Right kidney (tissue), 9 donors: Measurements from ENCODE around the gene UAP1L1.
"Not testable (repeated sequence)": the region's sequence is repeated elsewhere in the genome, so short reads cannot be mapped to it uniquely, and the experiment has no call there.

Experiments
- DNase-seq: peaks from one replicate; pipeline ENCODE4 v3.0.0-alpha.2; 2016
- long read RNA-seq, 8 donors: transcript quantifications; one replicate each; lab custom pipeline, GENCODE V29; 2026

UAP1L1 gene, protein sequence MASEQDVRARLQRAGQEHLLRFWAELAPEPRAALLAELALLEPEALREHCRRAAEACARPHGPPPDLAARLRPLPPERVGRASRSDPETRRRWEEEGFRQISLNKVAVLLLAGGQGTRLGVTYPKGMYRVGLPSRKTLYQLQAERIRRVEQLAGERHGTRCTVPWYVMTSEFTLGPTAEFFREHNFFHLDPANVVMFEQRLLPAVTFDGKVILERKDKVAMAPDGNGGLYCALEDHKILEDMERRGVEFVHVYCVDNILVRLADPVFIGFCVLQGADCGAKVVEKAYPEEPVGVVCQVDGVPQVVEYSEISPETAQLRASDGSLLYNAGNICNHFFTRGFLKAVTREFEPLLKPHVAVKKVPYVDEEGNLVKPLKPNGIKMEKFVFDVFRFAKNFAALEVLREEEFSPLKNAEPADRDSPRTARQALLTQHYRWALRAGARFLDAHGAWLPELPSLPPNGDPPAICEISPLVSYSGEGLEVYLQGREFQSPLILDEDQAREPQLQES
- long read RNA-seq, donor 1, partial matches to known transcripts: 0 of 1 reads
- long read RNA-seq, donor 1, other reads (novel, unspliced or antisense): 0 of 1 reads
- long read RNA-seq, donor 2: 0 reads
- long read RNA-seq, donor 3: 0 reads
- long read RNA-seq, donor 4: 0 reads
- long read RNA-seq, donor 5, partial matches to known transcripts: 0 of 1 reads
- long read RNA-seq, donor 5, other reads (novel, unspliced or antisense): 0 of 1 reads
- long read RNA-seq, donor 6: 0 reads
- long read RNA-seq, donor 7: 0 reads
- long read RNA-seq, donor 8: 0 reads

DNA sequence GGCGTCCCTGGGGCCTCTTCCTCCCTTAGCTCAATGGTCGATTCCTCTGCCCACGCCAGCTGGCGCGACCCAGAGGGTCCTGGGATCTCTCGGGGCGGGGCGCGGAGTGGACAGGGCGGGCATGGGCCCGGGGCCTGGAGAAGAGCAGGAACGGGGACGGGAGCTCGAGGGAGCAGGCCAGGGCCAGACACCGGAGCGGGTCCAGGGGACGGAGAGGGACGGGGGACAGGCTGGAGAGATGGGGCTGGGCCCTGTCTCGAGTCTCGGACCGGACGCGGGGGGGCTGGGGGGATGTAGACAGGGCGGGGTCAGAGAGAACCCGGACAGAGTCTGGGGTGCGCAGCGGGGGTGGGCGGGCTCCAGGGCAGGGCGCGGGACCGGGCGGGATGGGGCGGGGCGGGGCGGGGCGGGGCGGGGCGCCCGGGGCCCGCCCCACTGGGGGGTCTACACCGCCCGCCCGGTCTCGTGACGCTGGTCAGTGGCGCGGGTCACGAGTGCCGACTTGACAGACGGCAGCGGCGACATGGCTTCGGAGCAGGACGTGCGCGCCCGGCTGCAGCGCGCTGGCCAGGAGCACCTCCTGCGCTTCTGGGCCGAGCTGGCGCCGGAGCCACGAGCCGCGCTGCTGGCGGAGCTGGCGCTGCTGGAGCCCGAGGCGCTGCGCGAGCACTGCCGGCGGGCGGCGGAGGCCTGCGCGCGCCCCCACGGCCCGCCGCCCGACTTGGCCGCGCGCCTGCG, at the start of gene UAP1L1:
Gene UAP1L1 (plus strand): TSS at position 508 of the 738 bp plus-strand sequence. CDS start 16 bp downstream, at position 524.
- no peak for DNase-seq

DNA sequence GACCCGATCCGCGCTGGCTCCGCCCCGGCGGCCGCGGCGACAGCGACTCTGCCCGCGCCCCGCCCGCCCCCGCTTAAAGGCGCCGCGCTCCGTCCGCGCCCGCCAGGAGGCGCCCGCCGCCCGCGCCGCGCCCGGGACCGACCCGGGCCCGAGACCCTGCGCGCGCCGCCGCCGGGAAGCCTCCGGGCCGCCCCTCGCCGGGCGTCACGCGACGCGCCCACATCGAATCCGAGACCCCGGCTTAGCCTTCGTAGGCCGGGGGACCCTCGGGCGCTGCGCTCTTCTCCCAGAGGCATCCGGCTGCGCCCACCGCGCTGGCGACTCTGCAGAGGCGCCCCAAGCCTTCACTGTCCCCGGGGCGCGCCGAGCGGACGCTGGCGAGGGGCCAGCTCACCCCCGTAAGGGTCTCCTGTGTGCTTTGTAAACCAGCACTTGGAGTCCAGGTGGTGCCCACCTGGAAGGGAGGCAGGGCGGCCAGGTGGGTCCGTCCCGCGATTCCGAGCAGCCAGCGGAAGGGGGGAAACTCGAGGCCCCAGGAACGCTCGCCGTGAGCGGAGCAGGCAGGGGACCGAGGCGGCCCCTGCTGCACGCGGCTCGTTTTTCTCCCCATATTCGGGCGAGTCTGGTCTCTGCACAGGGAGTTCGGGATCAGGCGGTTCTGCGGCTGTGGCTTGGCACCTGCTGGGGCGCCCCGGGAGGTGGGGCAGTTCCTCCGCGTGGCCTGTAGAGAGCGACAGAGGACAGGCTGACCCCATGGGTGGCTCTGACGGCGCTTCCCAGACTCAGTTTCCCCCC, 48.9 kb upstream of the UAP1L1 start:
- peak; percentile 84 for DNase-seq

DNA sequence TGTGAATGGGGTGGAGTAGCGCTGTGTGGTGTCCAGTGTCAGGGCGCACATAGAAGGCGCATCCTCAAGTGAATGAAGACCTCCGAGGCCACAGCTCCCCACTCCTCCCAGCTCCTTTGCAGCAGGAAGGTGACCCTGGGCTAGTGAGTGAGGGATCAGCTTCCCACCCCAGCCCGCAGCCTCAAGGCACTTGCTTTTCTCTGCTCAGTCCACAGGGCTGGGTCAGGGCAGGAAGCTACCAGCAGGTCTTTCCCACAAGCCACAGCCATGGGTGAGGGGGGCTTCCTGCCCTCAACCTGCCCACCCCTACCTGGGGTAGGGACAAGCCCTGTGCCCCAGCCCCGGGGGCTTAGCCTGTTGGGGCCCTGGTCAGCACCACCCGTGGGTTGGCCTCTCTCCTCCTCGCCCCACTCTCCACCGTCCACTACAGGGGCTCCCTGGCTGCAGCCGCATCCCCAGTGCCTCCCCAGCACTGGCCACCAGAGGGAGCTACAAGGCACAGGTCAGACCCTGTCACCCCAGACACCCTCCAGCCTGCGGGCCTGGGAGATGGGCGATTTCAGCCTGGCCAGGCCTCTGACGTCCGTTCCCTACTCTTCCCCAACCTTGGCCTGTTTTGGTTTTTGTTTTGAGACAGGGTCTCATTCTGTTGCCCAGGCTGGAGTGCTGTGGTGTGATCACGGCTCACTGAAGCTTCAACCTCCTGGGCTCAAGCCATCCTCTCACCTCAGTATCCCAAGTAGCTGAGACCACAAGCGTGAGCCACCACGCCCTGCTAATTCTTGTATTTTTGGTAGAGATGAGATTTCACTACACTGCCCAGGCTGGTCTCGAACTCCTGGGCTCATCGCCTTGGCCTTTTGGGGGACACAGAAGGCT, 48.0 kb upstream of the UAP1L1 start:
- peak; percentile 76 for DNase-seq

DNA sequence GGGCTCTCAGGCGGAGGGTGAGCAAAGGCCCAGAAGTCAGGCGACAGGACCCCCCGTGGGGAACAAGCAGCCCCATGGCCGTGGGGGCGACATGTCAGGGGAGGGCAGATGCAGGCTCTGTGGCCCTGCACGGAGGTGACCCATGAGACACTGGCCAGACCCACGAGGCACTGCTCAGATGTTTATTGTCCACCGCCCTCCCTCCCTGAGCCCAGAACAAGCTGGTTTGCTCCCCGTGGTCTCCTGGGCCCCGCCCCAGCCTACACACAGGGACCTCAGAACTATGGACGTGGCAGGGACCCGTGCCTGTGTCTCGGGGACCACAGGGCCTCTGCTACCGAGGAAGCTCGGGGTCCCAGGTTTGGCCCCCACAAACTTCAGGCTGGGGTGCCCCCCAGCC, 47.3 kb upstream of the UAP1L1 start:
- no peak for DNase-seq

DNA sequence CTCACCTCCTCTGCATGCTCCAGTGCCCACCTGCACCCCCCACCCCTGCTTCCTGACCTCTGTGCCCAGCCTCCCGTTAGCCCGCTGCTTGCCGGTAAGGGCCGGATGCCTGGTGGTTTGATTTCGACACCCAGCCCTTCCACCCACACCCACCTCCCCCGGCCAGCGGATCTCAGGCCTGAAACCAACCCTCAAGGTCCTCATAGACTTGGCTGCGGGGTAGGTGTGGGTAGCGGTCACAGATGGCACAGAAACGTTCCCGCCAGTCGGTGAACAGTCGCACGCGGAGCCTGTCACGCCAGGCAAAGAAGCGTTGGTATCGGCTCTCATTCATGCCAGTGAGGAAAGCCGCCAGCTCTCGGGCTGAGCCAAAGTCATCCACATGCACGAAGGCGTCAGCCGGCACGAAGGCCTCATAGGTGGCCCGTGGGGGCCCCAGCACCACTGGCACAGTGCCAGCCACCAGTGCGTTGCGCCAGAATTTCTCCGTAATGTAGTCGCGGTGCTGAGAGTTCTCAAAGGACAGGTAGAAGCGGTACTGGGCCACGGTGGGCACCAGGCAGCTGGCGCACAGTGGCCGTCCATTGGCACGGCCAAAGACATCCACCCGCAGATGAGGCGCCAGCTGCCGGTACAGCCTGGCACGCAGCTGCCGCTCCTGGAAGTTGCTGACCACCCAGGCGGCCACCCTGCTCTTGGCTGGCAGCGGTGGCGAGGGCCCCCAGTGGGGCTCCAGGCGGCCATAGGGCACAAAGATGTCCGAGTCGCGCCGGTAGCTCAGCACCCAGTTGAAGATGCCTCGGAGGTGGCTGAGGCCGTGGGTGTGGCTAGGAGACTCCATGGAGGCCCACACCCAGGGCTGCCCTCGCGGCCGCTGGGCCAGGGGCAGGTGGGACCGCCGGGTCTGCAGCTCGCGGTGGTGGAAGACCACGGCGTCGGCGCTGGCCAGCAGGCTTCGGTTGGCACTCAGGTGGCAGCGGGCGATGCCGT, 46.5 kb upstream of the UAP1L1 start:
- no peak for DNase-seq

DNA sequence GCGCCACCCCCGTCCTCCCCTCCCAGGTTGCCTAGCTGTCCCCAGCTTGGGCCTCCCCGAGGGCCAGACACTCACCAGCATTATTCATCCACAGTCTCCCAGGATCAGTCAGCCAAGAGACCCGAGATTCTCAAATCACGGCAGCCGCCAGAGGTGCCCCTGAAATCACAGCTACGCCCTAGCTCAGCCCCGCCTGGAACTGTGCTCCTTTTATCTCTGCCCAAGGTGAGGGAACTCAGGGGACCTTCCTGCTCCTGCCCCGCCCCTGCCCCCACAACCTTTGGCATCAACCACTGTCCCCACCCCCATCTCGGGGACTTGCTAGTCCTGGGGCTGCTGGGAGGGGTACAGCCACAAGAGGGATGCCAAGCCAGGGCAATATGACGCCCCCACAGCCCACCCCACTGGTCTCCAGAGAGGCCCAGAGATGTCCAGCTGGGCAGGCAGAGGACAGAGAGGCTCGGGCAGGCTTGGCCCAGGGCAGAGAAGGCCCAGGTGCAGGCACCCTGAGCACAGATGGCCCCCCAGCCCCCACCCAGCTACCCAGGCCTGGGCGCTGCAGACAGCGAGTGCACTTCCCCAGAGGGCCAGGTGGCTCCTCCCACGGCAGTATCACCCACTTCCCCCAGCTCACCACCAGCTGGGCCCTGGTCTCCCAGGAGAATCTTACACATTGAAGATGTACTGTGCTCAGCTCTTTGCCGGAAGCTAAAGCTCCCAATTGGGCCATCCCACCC, 45.2 kb upstream of the UAP1L1 start, which contains the start of gene FUT7:
Gene FUT7 (minus strand): TSS at position 185 of the 737 bp plus-strand sequence. CDS start 97 bp downstream, at position 88.
- no peak for DNase-seq

DNA sequence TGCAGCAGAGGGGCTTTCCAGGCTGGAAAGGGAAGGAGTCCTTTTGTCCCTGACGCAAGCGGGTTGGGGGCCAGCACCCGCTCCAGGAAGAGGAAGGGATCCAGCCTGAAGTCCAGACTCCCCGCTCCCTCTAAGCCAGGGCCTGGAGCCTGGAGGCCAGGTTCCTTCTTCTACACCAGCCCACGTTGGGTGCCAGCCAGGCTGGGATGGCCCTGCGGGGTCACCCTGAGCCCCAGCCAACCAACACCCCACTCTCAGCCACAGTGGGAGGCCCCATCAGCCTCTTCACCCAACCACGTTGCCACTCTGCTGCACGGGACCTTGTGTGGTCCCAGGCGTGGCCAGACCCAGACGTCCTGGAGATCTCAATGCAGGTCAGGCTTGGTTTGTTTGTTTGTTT, 44.5 kb upstream of the UAP1L1 start:
- DNase-seq: no peak

DNA sequence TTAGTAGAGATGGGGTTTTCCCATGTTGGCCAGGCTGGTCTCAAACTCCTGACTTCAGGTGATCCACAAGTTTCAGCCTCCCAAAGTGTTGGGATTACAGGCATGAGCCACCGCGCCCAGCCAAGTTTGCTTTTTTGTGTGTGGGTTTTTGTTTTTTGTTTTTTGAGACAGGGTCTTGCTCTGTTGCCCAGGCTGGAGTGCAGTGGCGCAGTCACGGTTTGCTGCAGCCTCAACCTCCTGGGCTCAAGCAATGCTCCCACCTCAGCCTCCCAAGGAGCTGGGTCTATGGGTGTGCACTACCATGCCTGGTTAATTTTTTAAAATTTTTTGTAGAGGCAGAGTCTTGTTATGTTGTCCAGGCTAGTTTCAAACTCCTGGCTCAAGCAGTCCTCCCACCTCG, 43.8 kb upstream of the UAP1L1 start:
- not testable (repeated sequence) for DNase-seq

DNA sequence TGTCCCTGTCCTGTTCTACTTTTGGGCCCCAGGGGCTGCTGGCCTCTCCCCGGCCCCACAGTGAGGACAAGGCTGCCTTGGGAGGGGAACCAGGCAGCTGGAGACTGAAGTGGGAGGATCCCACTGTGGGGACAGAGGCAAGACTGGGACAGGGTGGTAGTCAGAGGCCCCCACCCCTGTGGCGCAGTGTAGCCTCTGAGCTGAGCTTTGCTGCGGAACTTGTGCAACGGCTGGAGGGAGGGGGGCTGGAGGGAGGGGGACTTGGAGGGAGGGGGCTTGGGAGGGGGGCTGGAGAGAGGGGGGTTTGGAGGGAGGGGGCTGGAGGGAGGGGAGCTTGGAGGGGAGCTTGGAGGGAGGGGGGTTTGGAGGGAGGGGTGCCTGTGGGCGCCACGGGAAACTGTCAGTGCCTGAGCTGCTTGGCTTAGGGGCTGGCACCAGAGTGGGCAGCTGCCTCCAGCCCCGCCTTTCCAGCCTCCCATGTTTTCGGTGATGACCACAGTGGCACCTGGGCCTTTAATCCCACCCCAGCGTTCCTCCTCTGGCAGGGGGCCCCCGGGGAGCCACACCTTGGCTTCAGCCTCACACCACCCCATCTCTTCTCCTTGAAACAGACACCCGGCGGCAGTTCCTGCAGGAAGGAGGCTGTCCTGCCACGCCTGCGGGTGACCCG, 43.1 kb upstream of the UAP1L1 start:
- DNase-seq: no peak

DNA sequence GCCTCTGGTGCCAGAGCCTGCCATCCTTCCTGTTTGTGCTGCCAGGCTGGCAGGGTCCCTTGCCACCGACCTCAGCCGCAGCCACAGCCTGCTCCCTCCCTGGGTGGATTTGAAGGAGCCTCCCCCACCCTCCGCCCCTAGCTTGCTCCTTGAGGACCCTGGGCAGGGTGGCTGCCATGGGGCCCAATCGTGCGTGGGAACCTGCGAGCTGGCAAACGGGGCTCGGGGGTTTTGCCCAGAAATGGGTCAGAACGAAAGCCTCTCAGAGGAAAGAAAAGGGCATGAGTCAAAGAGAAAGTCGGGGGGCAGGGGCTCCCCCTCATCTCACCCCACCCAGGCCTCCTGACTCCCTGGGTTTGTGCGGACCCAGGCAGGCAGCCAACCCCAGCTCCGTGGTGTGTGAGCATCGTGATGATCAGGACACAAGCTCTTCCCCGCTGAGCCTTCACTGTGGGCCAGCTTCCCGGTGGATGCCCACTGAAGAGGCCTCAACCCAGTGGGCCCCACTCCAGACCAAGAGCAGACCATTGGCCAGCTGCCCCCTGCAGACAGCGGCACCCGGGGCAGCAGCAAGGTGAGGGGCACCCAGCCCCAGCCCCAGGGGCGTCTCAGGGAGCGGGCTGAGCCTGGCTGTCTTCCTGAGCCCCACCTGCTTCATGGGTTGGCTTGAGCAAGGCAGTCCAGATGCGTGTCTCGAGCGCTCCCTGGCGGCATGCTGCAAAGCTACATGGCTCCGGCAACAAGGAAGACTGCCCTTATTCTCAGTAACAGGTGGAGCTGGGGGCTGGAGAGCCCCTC, 42.4 kb upstream of the UAP1L1 start:
- peak; percentile 70 for DNase-seq

DNA sequence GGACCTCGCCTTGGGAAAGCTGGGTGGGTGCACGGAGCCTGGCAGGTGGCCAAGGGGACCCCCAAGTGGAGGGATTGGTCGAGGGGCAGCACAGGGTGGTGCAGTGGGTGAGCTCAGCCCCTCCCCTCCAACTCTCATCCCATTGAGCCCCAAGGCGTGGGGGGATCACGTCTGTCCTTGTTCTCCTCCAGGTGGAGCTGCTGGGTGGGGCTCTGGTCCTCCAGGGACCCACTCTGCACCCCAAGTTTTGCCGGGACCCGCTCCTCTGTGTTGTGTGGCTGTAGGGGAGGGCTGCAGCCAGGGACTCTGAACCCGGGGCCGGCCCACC, 41.8 kb upstream of the UAP1L1 start:
- DNase-seq: no peak

DNA sequence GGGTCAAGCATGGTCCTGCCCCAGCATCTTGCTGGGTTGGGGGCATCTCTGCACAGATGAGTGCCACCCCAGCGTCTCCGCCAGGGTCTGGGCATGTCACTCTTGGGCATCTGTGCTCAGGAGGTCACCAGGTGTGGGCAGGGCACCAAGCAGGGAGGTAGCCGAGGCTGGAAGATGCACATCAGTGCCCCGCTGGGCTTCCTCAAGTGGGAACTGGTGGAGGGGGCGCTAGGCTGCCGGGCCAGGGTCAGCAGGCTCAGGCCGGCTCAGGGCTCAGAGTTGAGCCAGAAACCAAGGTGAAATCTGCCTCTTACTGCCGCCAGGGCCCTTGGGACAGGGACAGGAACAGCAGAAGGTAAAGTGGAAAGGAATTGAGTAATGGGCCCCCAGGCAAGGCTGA, 41.4 kb upstream of the UAP1L1 start:
- DNase-seq: no peak

DNA sequence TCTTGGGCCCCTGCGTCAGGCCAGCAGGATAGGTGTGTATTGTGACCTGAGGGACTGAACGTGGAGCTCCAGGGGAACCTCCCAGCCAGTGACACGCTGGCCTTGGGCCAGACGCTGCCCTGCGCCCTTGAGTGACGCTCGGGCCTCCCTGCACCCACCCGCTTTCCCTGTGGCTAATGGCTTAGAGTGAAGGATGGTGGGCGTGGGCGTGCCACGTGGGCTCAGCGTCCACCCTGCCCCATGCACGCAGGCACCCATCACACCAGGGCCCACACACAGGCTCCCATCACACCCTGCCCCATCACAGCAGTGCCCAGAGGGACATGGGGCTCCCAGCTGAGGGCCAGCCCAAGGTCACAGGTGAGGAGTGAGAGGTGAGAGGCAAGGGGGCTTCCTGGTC, 40.3 kb upstream of the UAP1L1 start:
- DNase-seq: no peak

DNA sequence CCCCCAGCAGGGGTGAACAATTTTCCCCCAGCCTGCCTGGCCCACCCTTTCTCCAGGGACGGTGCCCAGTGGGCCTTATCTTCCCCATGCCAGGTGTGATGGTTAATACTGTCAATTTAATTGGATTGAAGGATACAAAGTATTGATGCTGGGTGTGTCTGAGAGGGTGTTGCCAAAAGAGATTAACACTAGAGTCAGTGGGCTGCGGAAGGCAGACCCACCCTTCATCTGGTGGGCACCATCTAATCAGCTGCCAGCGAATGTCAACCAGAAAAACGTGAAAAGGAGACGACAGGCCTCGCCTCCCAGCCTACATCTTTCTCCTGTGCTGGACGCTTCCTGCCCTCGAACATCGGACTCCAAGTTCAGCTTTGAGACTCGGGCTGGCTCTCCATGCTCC, 39.8 kb upstream of the UAP1L1 start:
- DNase-seq: no peak

DNA sequence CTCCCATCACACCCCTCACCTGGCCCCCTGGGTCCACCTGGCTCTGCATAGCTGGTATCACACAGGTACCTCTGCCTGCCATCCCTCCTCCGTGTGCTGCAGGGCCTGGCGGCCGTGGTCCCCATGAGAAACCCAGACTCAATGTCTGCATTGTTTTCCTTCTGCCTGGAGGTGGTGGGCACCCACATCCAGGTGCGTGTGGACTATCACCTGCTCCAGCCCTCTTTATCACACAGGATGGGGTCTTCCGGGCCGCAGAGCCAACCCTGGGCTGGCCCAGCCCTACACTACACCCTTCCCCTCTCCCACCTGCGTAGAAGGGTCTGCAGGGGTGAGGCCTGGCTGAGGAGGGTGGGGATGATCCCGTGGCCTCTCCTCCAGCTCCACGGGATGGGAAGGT, 38.4 kb upstream of the UAP1L1 start:
- no peak for DNase-seq

DNA sequence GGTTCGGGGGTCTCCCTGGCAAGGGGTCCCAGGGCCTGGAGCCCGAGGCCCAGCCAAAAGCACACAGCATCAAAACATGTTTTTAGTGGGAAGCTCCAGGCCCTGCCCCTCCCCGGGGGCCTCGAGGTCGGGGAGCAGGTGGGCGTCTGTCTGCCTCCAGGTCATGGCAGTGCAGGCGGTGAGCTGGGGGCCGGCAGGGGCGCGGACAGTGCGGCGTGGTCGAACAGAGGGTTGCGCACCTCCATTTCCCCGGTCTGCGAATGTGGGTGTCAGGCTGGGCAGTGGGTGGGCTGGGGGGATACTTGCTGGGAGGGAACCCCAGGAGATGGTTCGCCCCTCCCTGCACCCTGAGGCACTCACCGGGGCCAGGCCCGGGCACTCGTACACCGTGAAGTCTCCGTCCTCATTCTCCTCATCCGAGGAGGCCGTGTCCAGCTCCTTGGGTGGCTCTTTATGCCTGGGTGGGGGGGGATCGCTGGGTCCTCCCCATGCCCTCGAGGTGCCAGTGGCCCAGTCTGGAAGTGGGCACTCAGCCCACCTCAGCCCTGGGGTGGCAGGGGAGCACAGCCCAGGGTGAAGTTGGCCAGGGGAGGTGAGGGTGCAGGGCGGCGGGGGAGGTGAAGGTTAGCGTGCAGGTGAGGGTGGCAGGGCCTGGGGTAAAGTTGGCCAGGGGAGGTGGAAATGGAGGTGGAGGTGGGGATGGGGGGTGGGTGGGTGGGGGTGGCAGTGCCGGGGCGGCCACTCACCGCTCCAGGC, 37.5 kb upstream of the UAP1L1 start:
- DNase-seq: no peak

DNA sequence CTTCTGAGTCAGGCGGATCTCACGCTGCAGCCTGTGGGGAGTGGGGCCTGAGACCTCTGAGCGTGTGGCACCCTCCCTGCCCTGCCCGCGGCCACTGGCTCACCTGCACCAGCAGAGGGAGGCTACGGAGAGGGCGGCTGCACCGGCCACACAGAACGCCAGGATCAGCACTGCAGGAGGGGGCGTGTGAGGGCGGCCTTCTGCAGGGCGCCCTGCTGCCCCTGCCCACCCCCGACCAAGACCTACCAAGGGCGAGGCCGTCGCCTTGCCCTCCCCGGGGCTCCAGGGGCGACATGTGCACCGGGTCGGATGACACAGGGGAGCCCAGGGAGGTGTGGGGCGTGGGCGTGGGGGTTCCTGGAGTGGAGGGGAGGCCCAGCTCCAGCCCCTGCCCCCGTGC, 36.7 kb upstream of the UAP1L1 start:
- DNase-seq: no peak
